IPS-NIHi11 (cell line): ENCODE measurements around the gene KIFC1.
A peak's percentile ranks its signal among the peaks of the same experiment; 100 is the strongest.

Experiments
- DNase-seq: peaks from one replicate; pipeline ENCODE4 v3.0.0; 2012; ENCODE audit warnings: mixed read lengths, low spot score

Gene KIFC1

GRCh38 chr6:33441457-33441856 is 49.8 kb downstream of the KIFC1 start:
- DNase-seq, result no peak

- no peak for DNase-seq
These were observed 50.7 kb downstream of the KIFC1 start for GRCh38 chr6:33442283-33442682.

DNA sequence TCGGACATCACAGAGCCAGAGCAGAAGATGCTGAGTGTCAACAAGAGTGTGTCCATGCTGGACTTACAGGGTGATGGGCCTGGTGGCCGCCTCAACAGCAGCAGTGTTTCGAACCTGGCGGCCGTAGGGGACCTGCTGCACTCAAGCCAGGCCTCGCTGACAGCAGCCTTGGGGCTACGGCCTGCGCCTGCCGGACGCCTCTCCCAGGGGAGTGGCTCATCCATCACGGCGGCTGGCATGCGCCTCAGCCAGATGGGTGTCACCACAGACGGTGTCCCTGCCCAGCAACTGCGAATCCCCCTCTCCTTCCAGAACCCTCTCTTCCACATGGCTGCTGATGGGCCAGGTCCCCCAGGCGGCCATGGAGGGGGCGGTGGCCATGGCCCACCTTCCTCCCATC is 51.4 kb downstream of the KIFC1 start:
- no peak for DNase-seq

GRCh38 chr6:33443619-33444504 is 52.2 kb downstream of the KIFC1 start:
- DNase-seq, result no peak

DNA sequence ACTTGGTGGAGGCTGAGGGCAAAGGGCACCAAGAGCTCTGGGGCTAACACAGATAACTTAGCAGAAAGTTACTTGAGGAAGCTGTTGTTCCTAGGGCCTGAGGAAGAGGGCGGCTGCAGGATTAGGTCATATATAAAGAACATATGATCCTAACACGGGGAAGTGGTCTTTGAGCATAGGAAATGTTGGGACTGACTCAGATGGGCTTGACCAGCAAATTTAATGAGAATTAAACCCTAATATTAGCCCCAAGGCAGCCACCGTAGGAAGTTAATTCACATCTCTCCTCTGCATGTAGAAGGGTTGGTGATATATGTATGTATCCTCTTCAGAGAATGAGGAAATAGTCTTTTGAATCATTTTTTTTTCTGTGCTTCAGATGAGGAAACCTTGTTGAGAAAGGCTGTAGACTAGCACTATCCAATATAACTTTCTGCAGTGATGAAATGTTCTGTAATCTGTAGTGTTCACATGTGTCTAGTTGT is 53.5 kb downstream of the KIFC1 start:
- DNase-seq, result no peak

- DNase-seq, result no peak
These were observed 54.7 kb downstream of the KIFC1 start for GRCh38 chr6:33446356-33446755.

GRCh38 chr6:33450434-33450833 is 58.8 kb downstream of the KIFC1 start:
- DNase-seq, result no peak

DNA sequence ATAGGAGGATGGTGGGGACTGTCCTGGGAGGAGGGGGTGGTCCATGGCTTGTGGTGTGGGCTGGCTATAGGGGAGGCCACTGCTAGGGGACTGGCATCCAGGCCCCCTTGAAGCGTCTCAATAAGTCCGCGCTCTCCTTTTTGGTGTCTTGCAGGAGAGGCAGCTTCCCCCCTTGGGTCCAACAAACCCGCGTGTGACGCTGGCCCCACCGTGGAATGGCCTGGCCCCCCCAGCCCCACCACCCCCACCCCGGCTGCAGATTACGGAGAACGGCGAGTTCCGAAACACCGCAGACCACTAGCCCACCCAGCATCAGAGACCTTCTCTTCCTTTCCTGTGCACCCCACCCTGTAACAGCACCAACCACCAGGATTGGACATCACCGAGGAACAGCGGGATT is 60.0 kb downstream of the KIFC1 start:
- no peak for DNase-seq

- DNase-seq, result no peak
These were observed 60.9 kb downstream of the KIFC1 start for GRCh38 chr6:33452496-33452895.

GRCh38 chr6:33453393-33454008 is 61.9 kb downstream of the KIFC1 start:
- DNase-seq, result no peak

GRCh38 chr6:33454009-33454946 is 62.7 kb downstream of the KIFC1 start, which contains the start of gene ZBTB9:
Gene ZBTB9 (plus strand): TSS chr6:33454576. CDS start chr6:33455101, 525 bp downstream.
- peak; percentile 99 for DNase-seq

- DNase-seq, result no peak
These were observed 63.4 kb downstream of the KIFC1 start for GRCh38 chr6:33455051-33455450.

- no peak for DNase-seq
These were observed 64.5 kb downstream of the KIFC1 start for GRCh38 chr6:33456156-33456555.

- no peak for DNase-seq
These were observed 67.1 kb downstream of the KIFC1 start for GRCh38 chr6:33458676-33459075.

DNA sequence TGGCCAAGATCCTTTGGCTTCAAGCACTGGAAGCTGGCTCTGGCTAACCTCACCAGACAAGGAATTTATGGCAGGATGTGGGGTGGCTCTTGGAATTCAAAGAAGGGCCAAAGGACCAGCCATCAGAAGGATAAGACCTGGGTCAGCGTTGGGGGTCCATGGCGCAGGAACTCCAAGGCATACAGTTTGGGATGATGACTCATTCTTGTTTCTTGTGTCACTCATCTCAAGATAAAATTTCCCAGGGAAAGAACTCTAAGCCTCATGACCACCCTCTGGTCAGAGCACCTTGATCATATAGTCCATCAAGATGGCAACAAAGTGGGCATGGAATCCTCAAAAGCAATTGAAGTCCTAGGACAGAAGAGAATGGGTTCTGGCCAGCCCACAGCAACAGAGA is 67.6 kb downstream of the KIFC1 start:
- no peak for DNase-seq
